GM19043 (cell line): ENCODE measurements around the gene AMDHD1.

Source experiments
- ATAC-seq: cut with Tn5 transposase; IDR thresholded peaks from one replicate; pipeline ENCODE4 v1.9.1; 2021; ENCODE audit warnings: low read depth; ENCODE audit not compliant: unreplicated experiment

Gene AMDHD1

GRCh38 chr12:95993907-95994306 is 50.8 kb downstream of the AMDHD1 start:
- ATAC-seq = no peak

GRCh38 chr12:95994476-95994875 is 51.3 kb downstream of the AMDHD1 start:
- ATAC-seq = no peak

GRCh38 chr12:95995238-95996031 is 52.3 kb downstream of the AMDHD1 start:
- no peak for ATAC-seq

GRCh38 chr12:95996034-95996658 is 53.0 kb downstream of the AMDHD1 start, which contains the start of gene HAL:
Gene HAL, minus strand, starts transcription at chr12:95996344. Its CDS starts 434 bp downstream, at chr12:95995910.
- ATAC-seq = no peak

GRCh38 chr12:95997276-95997675 is 54.1 kb downstream of the AMDHD1 start:
- ATAC-seq = no peak

- ATAC-seq = no peak
Observed at GRCh38 chr12:95997911-95998510, 54.9 kb downstream of the AMDHD1 start.

- ATAC-seq = peak; percentile 93
Observed at GRCh38 chr12:95998611-95999286, 55.6 kb downstream of the AMDHD1 start.

- ATAC-seq = no peak
Observed at GRCh38 chr12:95999484-95999883, 56.4 kb downstream of the AMDHD1 start.

GRCh38 chr12:96000858-96001257 is 57.7 kb downstream of the AMDHD1 start:
- ATAC-seq = no peak

- ATAC-seq = no peak
Observed at GRCh38 chr12:96006727-96007126, 63.6 kb downstream of the AMDHD1 start.

- ATAC-seq = no peak
Observed at GRCh38 chr12:96007729-96008128, 64.6 kb downstream of the AMDHD1 start.

GRCh38 chr12:96014943-96015599 is 71.9 kb downstream of the AMDHD1 start:
- ATAC-seq = no peak

GRCh38 chr12:96015672-96016071 is 72.5 kb downstream of the AMDHD1 start:
- ATAC-seq = no peak
